ENCODE results near the gene ORMDL2.

Gene ORMDL2

DNA sequence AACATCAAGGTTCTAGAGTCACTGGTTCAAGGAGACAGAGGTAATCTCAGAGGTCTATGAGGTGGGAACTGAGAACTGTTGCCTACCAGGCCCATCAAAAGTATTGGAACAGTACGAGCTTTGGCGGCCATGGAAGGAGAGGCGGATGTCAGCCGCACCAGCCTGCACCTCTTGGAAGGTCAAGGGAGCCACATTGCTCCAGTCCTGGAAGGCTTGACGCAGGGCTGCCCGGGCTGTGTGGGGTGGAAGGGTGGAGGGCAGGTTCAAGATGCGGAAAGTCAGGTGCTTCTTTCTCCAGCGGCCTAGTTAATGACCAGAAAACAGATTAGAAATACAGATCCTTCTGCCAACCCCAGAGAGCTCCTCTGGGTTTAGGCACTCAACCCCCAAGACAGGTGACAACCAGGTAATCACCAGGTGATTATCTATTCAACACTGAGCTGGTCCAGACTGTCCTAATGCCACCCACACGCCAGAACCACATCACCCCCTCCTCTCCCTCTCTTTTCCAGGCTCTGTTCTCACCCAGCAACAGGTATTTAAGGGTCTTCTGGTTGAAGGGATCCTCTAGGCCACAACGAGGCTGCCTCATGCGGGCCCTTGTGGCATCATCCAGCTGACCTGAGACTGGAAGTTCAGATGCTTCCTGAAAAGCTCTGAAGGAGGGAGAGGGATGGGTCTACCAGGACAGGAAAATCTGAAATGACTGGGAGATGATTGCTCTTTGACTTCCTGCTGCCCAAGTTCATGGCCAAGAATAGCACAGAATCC lies 22.9 kb downstream of the ORMDL2 start:
- TF ChIP-seq, protein P1, sequence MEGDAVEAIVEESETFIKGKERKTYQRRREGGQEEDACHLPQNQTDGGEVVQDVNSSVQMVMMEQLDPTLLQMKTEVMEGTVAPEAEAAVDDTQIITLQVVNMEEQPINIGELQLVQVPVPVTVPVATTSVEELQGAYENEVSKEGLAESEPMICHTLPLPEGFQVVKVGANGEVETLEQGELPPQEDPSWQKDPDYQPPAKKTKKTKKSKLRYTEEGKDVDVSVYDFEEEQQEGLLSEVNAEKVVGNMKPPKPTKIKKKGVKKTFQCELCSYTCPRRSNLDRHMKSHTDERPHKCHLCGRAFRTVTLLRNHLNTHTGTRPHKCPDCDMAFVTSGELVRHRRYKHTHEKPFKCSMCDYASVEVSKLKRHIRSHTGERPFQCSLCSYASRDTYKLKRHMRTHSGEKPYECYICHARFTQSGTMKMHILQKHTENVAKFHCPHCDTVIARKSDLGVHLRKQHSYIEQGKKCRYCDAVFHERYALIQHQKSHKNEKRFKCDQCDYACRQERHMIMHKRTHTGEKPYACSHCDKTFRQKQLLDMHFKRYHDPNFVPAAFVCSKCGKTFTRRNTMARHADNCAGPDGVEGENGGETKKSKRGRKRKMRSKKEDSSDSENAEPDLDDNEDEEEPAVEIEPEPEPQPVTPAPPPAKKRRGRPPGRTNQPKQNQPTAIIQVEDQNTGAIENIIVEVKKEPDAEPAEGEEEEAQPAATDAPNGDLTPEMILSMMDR (IDR thresholded peaks at IDR 0.05; ENCODE audit: low read depth, low read length, missing control alignments) = no peak
- in situ Hi-C loops (cut with HindIII; ENCODE audit: low sequenced_read_pairs) = no loop called here
- no peak for DNase-seq (ENCODE audit: low read depth)
- H3K4me3 ChIP-seq (ENCODE audit: low read depth, low read length) = no peak overlapping the region

DNA sequence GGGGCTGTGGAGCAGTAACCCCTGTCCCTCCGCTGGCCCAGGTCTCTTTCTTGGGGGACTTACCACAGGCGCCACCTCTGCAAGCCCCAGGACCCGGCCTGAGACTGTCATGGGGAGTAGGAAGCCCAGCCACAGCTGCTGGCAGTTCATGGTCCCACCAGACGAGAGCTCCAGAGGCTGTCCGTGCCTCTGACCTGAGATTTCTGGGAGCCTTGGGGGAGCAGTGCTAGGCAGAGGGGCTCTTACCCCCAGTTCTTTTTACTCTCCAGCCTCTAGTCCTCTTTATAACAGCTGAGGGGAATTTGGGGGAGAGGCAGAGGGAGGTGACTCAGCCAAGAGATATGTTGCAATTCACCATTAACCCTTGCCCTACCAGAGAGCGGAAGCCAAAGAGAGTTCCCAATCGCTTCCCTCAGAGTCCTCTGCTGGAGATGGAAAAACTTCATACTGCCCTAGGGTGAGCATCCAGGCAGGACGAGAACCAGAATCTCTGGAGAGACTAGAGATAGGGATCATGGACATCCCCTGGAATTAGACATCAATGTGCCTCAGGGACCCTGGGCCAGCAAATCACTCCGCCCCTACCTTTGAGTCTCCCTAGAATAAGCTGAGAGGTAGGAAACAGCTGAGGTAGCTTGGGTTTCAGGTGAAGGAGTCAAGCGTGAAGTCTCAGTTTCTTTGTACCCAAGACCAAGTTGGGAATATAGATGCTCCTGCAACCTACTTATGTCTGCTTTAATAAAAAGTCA lies 25.0 kb downstream of the ORMDL2 start, which contains the start of gene MMP19:
Gene MMP19 (minus strand): TSS at position 256 of the 749 bp plus-strand sequence. CDS start 106 bp downstream, at position 150.
- DNase-seq (ENCODE audit: low read depth) = peak; percentile 41
- peak within 1 kb of the TSS; percentile 47 for H3K4me3 ChIP-seq (ENCODE audit: low read depth, low read length)
- in situ Hi-C loops (cut with HindIII; ENCODE audit: low sequenced_read_pairs) = no loop called here

DNA sequence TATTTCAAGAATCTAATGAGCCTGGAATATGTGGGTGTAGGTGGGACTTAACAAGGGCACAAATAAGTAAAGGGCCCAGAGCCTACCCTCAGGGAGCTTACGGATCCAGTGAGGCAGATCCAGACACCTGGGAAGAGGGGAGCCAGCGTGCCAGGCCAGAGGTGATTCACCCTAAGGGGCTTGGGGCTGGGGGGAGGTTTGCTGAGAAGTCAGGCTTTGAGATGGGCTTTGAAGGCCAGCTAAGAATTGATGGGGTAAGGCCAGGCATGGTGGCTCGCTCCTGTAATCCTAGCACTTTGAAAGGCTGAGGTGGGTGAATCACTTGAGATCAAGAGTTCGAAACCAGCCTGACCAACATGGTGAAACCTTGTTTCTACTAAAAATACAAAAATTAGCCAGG lies 25.6 kb downstream of the ORMDL2 start:
- no peak overlapping the region for H3K4me3 ChIP-seq (ENCODE audit: low read depth, low read length)
- TF ChIP-seq, protein P1 (IDR thresholded peaks at IDR 0.05; ENCODE audit: low read depth, low read length, missing control alignments) = no peak
- no peak for DNase-seq (ENCODE audit: low read depth)
- in situ Hi-C loops (cut with HindIII; ENCODE audit: low sequenced_read_pairs) = no loop called here

More for the DNA sequence above, 25.0 kb downstream of the ORMDL2 start, which contains the start of gene MMP19:
- TF ChIP-seq, protein P1 (IDR thresholded peaks at IDR 0.05; ENCODE audit: low read depth, low read length, missing control alignments) = no peak

DNA sequence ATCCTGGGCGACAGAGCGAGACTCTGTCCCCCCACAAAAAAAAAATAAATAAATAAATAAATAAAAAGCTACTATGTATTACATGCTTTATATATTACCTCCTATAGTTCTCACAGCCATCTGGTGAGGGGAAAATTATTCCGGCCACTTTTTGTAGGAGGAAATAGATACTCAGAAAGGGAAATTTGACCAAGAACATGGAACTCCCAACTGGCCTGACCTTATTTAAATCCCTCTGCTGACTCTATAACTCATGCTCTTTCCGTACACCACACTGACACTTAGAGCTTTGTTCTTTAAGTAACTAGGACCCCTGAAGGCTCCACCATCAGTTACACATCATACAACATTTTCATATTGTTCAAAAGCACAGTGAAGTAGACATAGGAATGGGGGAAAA lies 27.1 kb downstream of the ORMDL2 start:
- H3K4me3 ChIP-seq (ENCODE audit: low read depth, low read length) = no peak overlapping the region
- in situ Hi-C loops (cut with HindIII; ENCODE audit: low sequenced_read_pairs) = no loop called here
- DNase-seq (ENCODE audit: low read depth) = no peak
- TF ChIP-seq, protein P1 (IDR thresholded peaks at IDR 0.05; ENCODE audit: low read depth, low read length, missing control alignments) = no peak

DNA sequence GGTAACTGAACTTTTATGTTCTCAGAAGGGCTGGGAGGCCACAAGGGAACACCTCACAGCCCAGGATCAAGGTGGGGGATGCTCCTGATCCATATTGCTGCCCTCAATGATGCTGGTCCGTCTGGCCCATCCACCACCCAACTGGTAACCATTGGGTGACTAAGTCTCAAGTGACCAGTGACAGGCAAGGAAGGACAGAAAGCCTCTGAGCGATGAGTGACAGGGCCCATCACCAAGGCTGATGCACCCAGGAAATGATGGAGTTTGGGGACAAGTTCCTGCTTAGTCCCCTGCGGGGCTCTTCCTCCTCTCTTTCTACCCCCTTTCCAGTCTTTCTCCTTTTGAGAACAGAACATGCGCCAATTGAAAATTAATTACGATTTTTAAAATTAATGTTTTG lies 27.5 kb downstream of the ORMDL2 start:
- TF ChIP-seq, protein P1 (IDR thresholded peaks at IDR 0.05; ENCODE audit: low read depth, low read length, missing control alignments) = no peak
- in situ Hi-C loops (cut with HindIII; ENCODE audit: low sequenced_read_pairs) = no loop called here
- no peak for DNase-seq (ENCODE audit: low read depth)
- H3K4me3 ChIP-seq (ENCODE audit: low read depth, low read length) = no peak overlapping the region

DNA sequence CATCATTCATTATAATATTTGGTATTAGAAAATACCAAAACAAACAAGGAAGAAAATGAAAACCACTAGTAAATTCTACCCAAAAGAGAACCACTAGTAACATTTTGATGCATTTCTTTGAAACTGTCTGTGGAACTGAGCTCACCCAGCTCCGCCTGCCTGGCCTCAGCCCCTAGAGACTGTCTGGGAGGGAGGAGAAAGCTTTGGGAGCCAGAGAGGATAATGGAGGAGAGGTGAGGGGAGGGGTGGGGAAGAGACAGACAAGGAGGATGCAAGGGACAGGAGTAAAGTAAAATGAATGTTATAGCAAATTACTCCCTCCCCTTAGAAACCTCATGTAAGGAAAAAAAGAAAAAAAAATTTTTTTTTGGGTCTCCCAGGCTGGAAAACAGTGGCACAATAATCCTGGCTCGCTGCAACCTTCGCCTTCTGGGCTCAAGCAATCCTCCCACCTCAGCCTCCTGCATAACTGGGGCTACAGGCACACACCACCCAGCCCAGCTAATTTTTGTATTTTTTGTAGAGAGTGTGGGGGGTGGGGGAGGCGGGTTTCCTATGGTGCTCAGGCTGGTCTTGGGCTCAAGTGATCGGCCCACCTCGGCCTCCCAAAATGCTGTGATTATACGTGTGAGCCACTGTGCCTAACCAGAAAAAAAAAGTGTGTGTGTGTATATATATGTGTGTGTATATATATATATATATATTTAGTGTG lies 28.1 kb downstream of the ORMDL2 start:
- TF ChIP-seq, protein P1 (IDR thresholded peaks at IDR 0.05; ENCODE audit: low read depth, low read length, missing control alignments) = no peak
- H3K4me3 ChIP-seq (ENCODE audit: low read depth, low read length) = no peak overlapping the region
- in situ Hi-C loops (cut with HindIII; ENCODE audit: low sequenced_read_pairs) = no loop called here
- DNase-seq (ENCODE audit: low read depth) = no peak

Measured in astrocyte of the cerebellum (primary cell).